DND-41 (cell line): ENCODE data around the gene APOC3.

Experiments used
- ATAC-seq: fragments of 200-7000 bp; cut with Tn5 transposase; 3 replicates; pipeline ENCODE4 v1.9.1; 2021; ENCODE audit warnings: low read depth; ENCODE audit not compliant: insufficient read depth
- DNase-seq: peaks from one replicate; pipeline ENCODE4 v3.0.0-alpha.2; 2020
- H2AFZ ChIP-seq: 2 replicates; pipeline ENCODE4 v1.6.0; 2012; ENCODE audit warnings: low read depth, low read length
- H3K27ac ChIP-seq: 2 replicates; pipeline ENCODE4 v1.5.1; 2012; ENCODE audit warnings: low read length, inconsistent platforms
- H3K27me3 ChIP-seq: fragments of 200-600 bp; sonication (generic); 2 replicates; pipeline ENCODE4 v1.6.0; 2012; ENCODE audit warnings: low read length, mild to moderate bottlenecking, inconsistent platforms; ENCODE audit not compliant: insufficient read depth, poor library complexity
- H3K36me3 ChIP-seq: 2 replicates; pipeline ENCODE4 v1.5.1; 2012; ENCODE audit warnings: low read length, inconsistent platforms; ENCODE audit not compliant: insufficient read depth
- H3K4me1 ChIP-seq: 2 replicates; pipeline ENCODE4 v1.5.1; 2012; ENCODE audit warnings: mild to moderate bottlenecking, low read length; ENCODE audit not compliant: insufficient read depth
- H3K4me2 ChIP-seq: 2 replicates; pipeline ENCODE4 v1.6.0; 2012; ENCODE audit warnings: mild to moderate bottlenecking, moderate library complexity, low read length, inconsistent platforms; ENCODE audit not compliant: insufficient read depth
- H3K4me3 ChIP-seq, 2 experiments: fragments of 200-600 bp in 1 of 2; shearing (Covaris generic) in 1 of 2; 2 replicates each; pipeline ENCODE4 v1.5.1; 2012 to 2016; ENCODE audit warnings: inconsistent platforms in 2 of 2, low read length in 2 of 2, mild to moderate bottlenecking in 2 of 2, low read depth in 1 of 2, moderate library complexity in 1 of 2
- H3K79me2 ChIP-seq: 2 replicates; pipeline ENCODE4 v1.6.0; 2012; ENCODE audit warnings: low read length, inconsistent platforms; ENCODE audit not compliant: insufficient read depth
- H3K9ac ChIP-seq: 2 replicates; pipeline ENCODE4 v1.6.0; 2012; ENCODE audit warnings: low read depth, mild to moderate bottlenecking, inconsistent platforms, low read length, moderate library complexity
- H3K9me3 ChIP-seq: 2 replicates; pipeline ENCODE4 v1.5.1; 2012; ENCODE audit warnings: low read length, moderate library complexity, mild to moderate bottlenecking, inconsistent platforms; ENCODE audit not compliant: insufficient read depth, severe bottlenecking
- H4K20me1 ChIP-seq: 2 replicates; pipeline ENCODE4 v1.6.0; 2012; ENCODE audit warnings: low read length; ENCODE audit not compliant: insufficient read depth
- EZH2 ChIP-seq: IDR thresholded peaks from 3 replicates; pipeline ENCODE4 v1.6.1; 2012; ENCODE audit warnings: borderline replicate concordance, low read depth, mild to moderate bottlenecking, moderate library complexity, low read length, inconsistent platforms; ENCODE audit not compliant: severe bottlenecking
- TF ChIP-seq, protein P1 (sequence below): IDR thresholded peaks from 2 replicates; pipeline ENCODE4 v1.5.1; 2012; ENCODE audit warnings: borderline replicate concordance, low read length, moderate library complexity, mild to moderate bottlenecking; ENCODE audit not compliant: poor library complexity, severe bottlenecking; ENCODE audit errors: extremely low read depth

The APOC3 gene

GRCh38 chr11:116807601-116808261, 22.0 kb upstream of the APOC3 start:
- H3K79me2 ChIP-seq = no peaks in the 10 kb centered on the region
- no peak overlapping the region for H3K4me3 ChIP-seq
- TF ChIP-seq, protein P1, sequence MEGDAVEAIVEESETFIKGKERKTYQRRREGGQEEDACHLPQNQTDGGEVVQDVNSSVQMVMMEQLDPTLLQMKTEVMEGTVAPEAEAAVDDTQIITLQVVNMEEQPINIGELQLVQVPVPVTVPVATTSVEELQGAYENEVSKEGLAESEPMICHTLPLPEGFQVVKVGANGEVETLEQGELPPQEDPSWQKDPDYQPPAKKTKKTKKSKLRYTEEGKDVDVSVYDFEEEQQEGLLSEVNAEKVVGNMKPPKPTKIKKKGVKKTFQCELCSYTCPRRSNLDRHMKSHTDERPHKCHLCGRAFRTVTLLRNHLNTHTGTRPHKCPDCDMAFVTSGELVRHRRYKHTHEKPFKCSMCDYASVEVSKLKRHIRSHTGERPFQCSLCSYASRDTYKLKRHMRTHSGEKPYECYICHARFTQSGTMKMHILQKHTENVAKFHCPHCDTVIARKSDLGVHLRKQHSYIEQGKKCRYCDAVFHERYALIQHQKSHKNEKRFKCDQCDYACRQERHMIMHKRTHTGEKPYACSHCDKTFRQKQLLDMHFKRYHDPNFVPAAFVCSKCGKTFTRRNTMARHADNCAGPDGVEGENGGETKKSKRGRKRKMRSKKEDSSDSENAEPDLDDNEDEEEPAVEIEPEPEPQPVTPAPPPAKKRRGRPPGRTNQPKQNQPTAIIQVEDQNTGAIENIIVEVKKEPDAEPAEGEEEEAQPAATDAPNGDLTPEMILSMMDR = no peak
- TF ChIP-seq EZH2 = no peak
- H3K9me3 ChIP-seq = no peaks in the 10 kb centered on the region
- H3K36me3 ChIP-seq = no peaks in the 10 kb centered on the region
- H3K27ac ChIP-seq = no peak overlapping the region
- no peaks in the 10 kb centered on the region for H3K27me3 ChIP-seq
- H2AFZ ChIP-seq = no peak overlapping the region
- H3K4me1 ChIP-seq = no peaks in the 10 kb centered on the region
- DNase-seq (no peak), ATAC-seq (no peak)
- no peak overlapping the region for H3K4me2 ChIP-seq
- no peaks in the 10 kb centered on the region for H4K20me1 ChIP-seq
- no peak overlapping the region for H3K9ac ChIP-seq

- no peak overlapping the region for H3K27ac ChIP-seq
- no peaks in the 10 kb centered on the region for H3K4me1 ChIP-seq
- no peak overlapping the region for H3K4me3 ChIP-seq
Measured at GRCh38 chr11:116808262-116809175, 21.2 kb upstream of the APOC3 start.

DNA sequence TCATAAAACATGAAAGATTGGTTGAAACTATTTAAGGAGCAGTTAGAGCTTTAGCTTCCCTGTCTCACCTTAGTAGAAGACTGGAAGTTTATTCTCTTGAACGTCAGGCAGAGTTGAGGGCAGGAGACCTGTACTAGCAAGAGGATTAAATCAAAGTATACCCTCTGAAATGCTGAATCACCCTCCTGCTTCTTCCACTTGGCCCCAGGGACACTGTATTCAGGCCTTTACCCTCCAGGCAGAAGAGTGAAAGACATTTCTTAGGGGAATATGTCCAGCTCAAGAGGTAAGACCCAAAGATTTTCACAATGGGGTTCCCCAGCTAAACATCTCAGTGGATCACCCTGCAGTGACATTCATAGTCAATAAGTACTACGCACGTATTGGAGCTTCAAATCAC, 18.5 kb upstream of the APOC3 start:
- H3K4me3 ChIP-seq = no peak overlapping the region
- H4K20me1 ChIP-seq = no peaks in the 10 kb centered on the region
- H3K27ac ChIP-seq = no peak overlapping the region

More at GRCh38 chr11:116808262-116809175, 21.2 kb upstream of the APOC3 start:
- Histone ChIP-seq H3K27me3 (no peaks in the 10 kb centered on the region), H3K79me2 (no peaks in the 10 kb centered on the region), H3K36me3 (no peaks in the 10 kb centered on the region), H3K9ac (no peak overlapping the region), H3K9me3 (no peaks in the 10 kb centered on the region), H2AFZ (no peak overlapping the region), H3K4me2 (no peak overlapping the region), H4K20me1 (no peaks in the 10 kb centered on the region)
- ATAC-seq (no peak), DNase-seq (no peak)
- no peak for TF ChIP-seq EZH2
- TF ChIP-seq, protein P1 = no peak

More for the DNA sequence above, 18.5 kb upstream of the APOC3 start:
- Histone ChIP-seq H3K79me2 (no peaks in the 10 kb centered on the region), H3K27me3 (peaks cover 3% of the 10 kb centered on the region), H3K9ac (no peak overlapping the region), H2AFZ (no peak overlapping the region), H3K36me3 (no peaks in the 10 kb centered on the region), H3K4me1 (no peaks in the 10 kb centered on the region), H3K9me3 (no peaks in the 10 kb centered on the region), H3K4me2 (no peak overlapping the region)
- ATAC-seq = no peak
- no peak for DNase-seq
- TF ChIP-seq, protein P1 = no peak
- no peak for TF ChIP-seq EZH2
